ENCODE data around the gene ATP13A2.

- no peak for TF ChIP-seq EZH2phosphoT487 (IDR thresholded peaks at IDR 0.05; ENCODE audit: borderline replicate concordance, low read length)
- no peak for TF ChIP-seq EZH2 (IDR thresholded peaks at IDR 0.05; ENCODE audit: low read length, unreplicated experiment)
- TF ChIP-seq CTCF (conservative IDR thresholded peaks at IDR 0.05; ENCODE audit: low read depth, low read length) = no peak
Measured at GRCh38 chr1:17027900-17028299, 16.2 kb upstream of the ATP13A2 start.
